K562 (cell line): ENCODE measurements around the gene WDR47. TPM values are rescaled to one million over a fixed set of nuclear protein-coding genes. Genes with fewer than 3 reads are reported as not detected.
"Not testable (repeated sequence)": the region's sequence is repeated elsewhere in the genome, so short reads cannot be mapped to it uniquely, and the experiment has no call there.

ENCODE experiments used
- ATAC-seq: fragments of 200-7000 bp; cut with Tn5 transposase; 3 replicates; pipeline ENCODE4 v1.9.1; 2020; ENCODE audit warnings: moderate library complexity
- BruUV-seq: library from RNA; stranded (reverse); fragments of 400-500 nt; replicated peaks from 2 replicates; lab custom pipeline; 2021; lab: Mats Ljungman, UMichigan
- CTCF ChIA-PET: fragments of 300-600 bp; formaldehyde crosslinking; extraction: SDS; loops from one replicate; lab custom pipeline; 2021; ENCODE audit warnings: low intra/inter-chr PET ratio; lab: Yijun Ruan, JAX
- POLR2A ChIA-PET: fragments of 300-600, 350-650 bp; sonication (Branson Sonifier 250); formaldehyde crosslinking; extraction: SDS; loops from one replicate; lab custom pipeline; 2021; ENCODE audit warnings: antibody characterized with exemption, inconsistent platforms; lab: Yijun Ruan, JAX
- DNase-seq, 4 experiments: peaks; one replicate each; pipeline versions ENCODE4 v3.0.0 to v3.0.0-alpha.2; 2011 to 2018; ENCODE audit warnings: low spot score in 3 of 4, mixed read lengths in 3 of 4; ENCODE audit errors: extremely low read depth in 1 of 4
- FAIRE-seq: peaks from 2 replicates; lab custom pipeline; 2011; peaks lifted over from hg19 to GRCh38; lab: Jason Lieb, UNC
- H2AFZ ChIP-seq: 2 replicates; pipeline ENCODE4 v1.6.0; 2011; ENCODE audit warnings: low read depth, low read length, control low read depth, inconsistent platforms
- H3K27ac ChIP-seq: fragments of 200-600 bp; 3 replicates; pipeline ENCODE4 v1.8.0; 2011; ENCODE audit warnings: low read depth, mild to moderate bottlenecking, control low read depth, inconsistent platforms, low read length, moderate library complexity, mixed read lengths; ENCODE audit errors: extremely low read depth
- H3K27me3 ChIP-seq, 2 experiments: fragments of 300-600 bp in 1 of 2; 2 replicates in 1 of 2; 3 replicates in 1 of 2; pipeline versions ENCODE4 v1.6.0 to v1.8.0; 2011; ENCODE audit warnings: inconsistent platforms in 2 of 2, low read length in 2 of 2, mild to moderate bottlenecking in 1 of 2, mixed read lengths in 1 of 2, moderate library complexity in 1 of 2; ENCODE audit not compliant: control insufficient read depth in 2 of 2, insufficient read depth in 2 of 2
- H3K36me3 ChIP-seq: fragments of 300-600 bp; 3 replicates; pipeline ENCODE4 v1.8.0; 2011; ENCODE audit warnings: mild to moderate bottlenecking, low read length, inconsistent platforms; ENCODE audit not compliant: control insufficient read depth, insufficient read depth
- H3K4me1 ChIP-seq, 2 experiments: fragments of 200-600 bp in 1 of 2; replicated peaks in 1 of 2; 2 replicates in 1 of 2; 3 replicates in 1 of 2; pipeline versions ENCODE4 v1.5.1 to v1.8.0; 2011; ENCODE audit warnings: inconsistent platforms in 2 of 2, low read length in 2 of 2, mild to moderate bottlenecking in 1 of 2, mixed read lengths in 1 of 2, moderate library complexity in 1 of 2; ENCODE audit not compliant: control insufficient read depth in 2 of 2, insufficient read depth in 2 of 2
- H3K4me2 ChIP-seq: 2 replicates; pipeline ENCODE4 v1.6.1; 2011; ENCODE audit warnings: low read length, control low read depth, inconsistent platforms, mixed read lengths; ENCODE audit not compliant: insufficient read depth
- H3K4me3 ChIP-seq: fragments of 200-600 bp; sonication (generic), shearing (Covaris generic); 2 replicates; pipeline ENCODE4 v1.5.1; 2016; ENCODE audit warnings: control low read depth, inconsistent platforms
- H3K79me2 ChIP-seq: fragments of 200-600 bp; 3 replicates; pipeline ENCODE4 v1.8.0; 2011; ENCODE audit warnings: low read length, inconsistent platforms; ENCODE audit not compliant: control insufficient read depth, insufficient read depth
- H3K9ac ChIP-seq, 2 experiments: 2 replicates each; pipeline versions ENCODE4 v1.6.0 to v1.6.1; 2011; ENCODE audit warnings: low read depth in 2 of 2, low read length in 2 of 2, control low read depth in 1 of 2, inconsistent platforms in 1 of 2, mild to moderate bottlenecking in 1 of 2, mixed read lengths in 1 of 2; ENCODE audit not compliant: insufficient read depth in 1 of 2
- H3K9me1 ChIP-seq: one replicate; pipeline ENCODE4 v1.6.0; 2011; ENCODE audit warnings: inconsistent platforms, mild to moderate bottlenecking, low read length, moderate library complexity; ENCODE audit not compliant: control insufficient read depth, insufficient read depth
- H3K9me3 ChIP-seq: replicated peaks from 2 replicates; pipeline ENCODE4 v1.5.1; 2011; ENCODE audit warnings: low read depth, low read length, inconsistent platforms; ENCODE audit not compliant: control insufficient read depth, insufficient read depth
- H4K20me1 ChIP-seq: replicated peaks from 2 replicates; pipeline ENCODE4 v1.6.1; 2011; ENCODE audit warnings: low read length, inconsistent platforms, mixed read lengths; ENCODE audit not compliant: control insufficient read depth, insufficient read depth
- SIRT6 ChIP-seq: IDR thresholded peaks from one replicate; pipeline ENCODE4 v1.6.1; 2012; ENCODE audit warnings: low read depth, mild to moderate bottlenecking, control low read depth, inconsistent platforms, low read length, moderate library complexity
- TRIM24 ChIP-seq, 2 experiments: fragments of 450-650 bp; IDR thresholded peaks; 2 replicates each; pipeline ENCODE4 v1.6.1; 2016
- WGBS: fragments of 100-300 bp; shearing (Covaris generic); methylation state at CpG from one replicate; pipeline ENCODE4 v1.1.6; 2016; ENCODE audit warnings: low coverage, mixed read lengths; ENCODE audit not compliant: insufficient coverage; ENCODE audit errors: missing lambda C conversion rate; 5-methylcytosine and 5-hydroxymethylcytosine counted together
- in situ Hi-C: fragments of 300-500 bp; cut with MboI; formaldehyde crosslinking; loops from 4 replicates; pipeline ENCODE4 v1.15.0; 2018; ENCODE audit warnings: inconsistent platforms, mixed read lengths
- intact Hi-C: fragments of 100-400 bp; cut with micrococcal nuclease; formaldehyde crosslinking; loops from 2 replicates; pipeline ENCODE4 v1.14.2; 2022
- polyA plus RNA-seq, 8 experiments: library from polyadenylated mRNA; depleted of rRNA in 4 of 8; stranded (reverse) in 5 of 8; unstranded in 3 of 8; fragments of >200 nt; fragmentation: Nextera tagmentation in 2 of 8; fragmentation: Illumina TruSeq in 1 of 8; extraction: Ambion mirVana in 2 of 8; extraction: Trizol in 1 of 8; gene quantifications; 2 replicates each; pipeline versions ENCODE4 v1.2.1 to v1.2.3, GENCODE V29; 2011 to 2014; ENCODE audit warnings: inconsistent platforms in 1 of 8, missing spikeins in 1 of 8
- total RNA-seq, 7 experiments: library from RNA; depleted of rRNA in 6 of 7; stranded (reverse); fragments of >200 nt in 6 of 7; fragmentation: Illumina TruSeq in 2 of 7; extraction: Trizol in 2 of 7; gene quantifications; 2 replicates each; pipeline versions ENCODE4 v1.2.1 to v1.2.3, GENCODE V29; 2011 to 2021; ENCODE audit warnings: low replicate concordance in 1 of 7
- TF ChIP-seq, protein P1 (sequence below): sonication (generic); formaldehyde crosslinking; IDR thresholded peaks from 2 replicates; pipeline ENCODE4 v1.8.0; 2022; ENCODE audit warnings: mild to moderate bottlenecking, missing genetic modification reagents, borderline replicate concordance
- TF ChIP-seq, protein P2 (sequence below): fragments of 250-450 bp; sonication (Bioruptor Pico); IDR thresholded peaks from 2 replicates; pipeline ENCODE4 v1.4.0; 2020; ENCODE audit warnings: mild to moderate bottlenecking, moderate library complexity
- TF ChIP-seq, protein P3 (sequence below): IDR thresholded peaks from 2 replicates; pipeline ENCODE4 v1.6.1; 2011; ENCODE audit not compliant: insufficient read length; ENCODE audit errors: extremely low read depth

Gene WDR47
- total and polyA plus RNA-seq, 9 of the 15 experiments (the other 6 are each of a cell fraction or from before 2014, with no cell fraction given): 1.3 to 10.1 (median 4.9) TPM

DNA sequence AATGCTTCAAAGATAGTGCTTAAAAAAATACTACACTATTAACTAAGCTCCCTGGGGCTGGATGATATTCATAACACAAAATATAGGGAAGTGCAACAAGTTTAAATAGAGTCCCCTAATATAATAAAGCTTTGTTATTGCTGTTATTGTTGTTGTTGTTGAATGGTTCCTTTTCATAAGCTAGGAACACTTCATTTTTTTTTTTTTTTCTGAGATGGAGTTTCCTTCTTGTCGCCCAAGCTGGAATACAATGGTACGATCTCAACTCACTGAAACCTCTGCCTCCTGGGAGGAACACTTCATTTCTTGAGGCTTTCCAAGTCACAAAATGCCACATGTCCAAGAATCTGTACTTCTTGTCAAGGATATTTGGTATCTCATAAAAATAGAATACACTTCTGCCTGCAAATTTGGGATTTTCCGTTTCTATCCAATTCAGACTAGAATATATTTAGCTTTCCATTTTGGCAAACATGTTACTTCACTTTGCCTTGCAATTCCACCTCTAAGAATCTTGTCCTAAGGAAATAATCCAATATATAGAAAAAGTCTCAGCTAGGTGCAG is 21.1 kb downstream of the WDR47 start:
- DNase-seq (no peak), FAIRE-seq (no peak), ATAC-seq (no peak)
- ChIA-PET POLR2A (interaction anchor here (0.7 to 1.8 kb wide), 4 partner anchors 9 to 129 kb away, joined by 3 to 6 read pairs (median 4); no protein-coding TSS in a partner anchor), CTCF (no interaction called here)
- Histone ChIP-seq H4K20me1 (no peaks in the 10 kb centered on the region), H3K36me3 (no peaks in the 10 kb centered on the region; the same call in none of the 3 replicates), H3K27ac (no peak overlapping the region), H3K4me2 (no peak overlapping the region), H3K79me2 (no peaks in the 10 kb centered on the region), H2AFZ (no peak overlapping the region), H3K4me1 (no peaks in the 10 kb centered on the region; a peak in 1 of 5 replicates), H3K27me3 (no peaks in the 10 kb centered on the region), H3K9me1 (no peaks in the 10 kb centered on the region), H3K9ac (no peak overlapping the region), H3K4me3 (no peak overlapping the region), H3K9me3 (no peaks in the 10 kb centered on the region)
- in situ Hi-C loops (no loop called here), intact Hi-C loops (no loop called here)
- 92% methylated on average over 3 of the region's 3 CpGs for WGBS
- TF ChIP-seq, protein P1, sequence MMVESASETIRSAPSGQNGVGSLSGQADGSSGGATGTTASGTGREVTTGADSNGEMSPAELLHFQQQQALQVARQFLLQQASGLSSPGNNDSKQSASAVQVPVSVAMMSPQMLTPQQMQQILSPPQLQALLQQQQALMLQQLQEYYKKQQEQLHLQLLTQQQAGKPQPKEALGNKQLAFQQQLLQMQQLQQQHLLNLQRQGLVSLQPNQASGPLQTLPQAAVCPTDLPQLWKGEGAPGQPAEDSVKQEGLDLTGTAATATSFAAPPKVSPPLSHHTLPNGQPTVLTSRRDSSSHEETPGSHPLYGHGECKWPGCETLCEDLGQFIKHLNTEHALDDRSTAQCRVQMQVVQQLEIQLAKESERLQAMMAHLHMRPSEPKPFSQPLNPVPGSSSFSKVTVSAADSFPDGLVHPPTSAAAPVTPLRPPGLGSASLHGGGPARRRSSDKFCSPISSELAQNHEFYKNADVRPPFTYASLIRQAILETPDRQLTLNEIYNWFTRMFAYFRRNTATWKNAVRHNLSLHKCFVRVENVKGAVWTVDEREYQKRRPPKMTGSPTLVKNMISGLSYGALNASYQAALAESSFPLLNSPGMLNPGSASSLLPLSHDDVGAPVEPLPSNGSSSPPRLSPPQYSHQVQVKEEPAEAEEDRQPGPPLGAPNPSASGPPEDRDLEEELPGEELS (CRISPR knock-in tag): no peak
- TF ChIP-seq, protein P2, sequence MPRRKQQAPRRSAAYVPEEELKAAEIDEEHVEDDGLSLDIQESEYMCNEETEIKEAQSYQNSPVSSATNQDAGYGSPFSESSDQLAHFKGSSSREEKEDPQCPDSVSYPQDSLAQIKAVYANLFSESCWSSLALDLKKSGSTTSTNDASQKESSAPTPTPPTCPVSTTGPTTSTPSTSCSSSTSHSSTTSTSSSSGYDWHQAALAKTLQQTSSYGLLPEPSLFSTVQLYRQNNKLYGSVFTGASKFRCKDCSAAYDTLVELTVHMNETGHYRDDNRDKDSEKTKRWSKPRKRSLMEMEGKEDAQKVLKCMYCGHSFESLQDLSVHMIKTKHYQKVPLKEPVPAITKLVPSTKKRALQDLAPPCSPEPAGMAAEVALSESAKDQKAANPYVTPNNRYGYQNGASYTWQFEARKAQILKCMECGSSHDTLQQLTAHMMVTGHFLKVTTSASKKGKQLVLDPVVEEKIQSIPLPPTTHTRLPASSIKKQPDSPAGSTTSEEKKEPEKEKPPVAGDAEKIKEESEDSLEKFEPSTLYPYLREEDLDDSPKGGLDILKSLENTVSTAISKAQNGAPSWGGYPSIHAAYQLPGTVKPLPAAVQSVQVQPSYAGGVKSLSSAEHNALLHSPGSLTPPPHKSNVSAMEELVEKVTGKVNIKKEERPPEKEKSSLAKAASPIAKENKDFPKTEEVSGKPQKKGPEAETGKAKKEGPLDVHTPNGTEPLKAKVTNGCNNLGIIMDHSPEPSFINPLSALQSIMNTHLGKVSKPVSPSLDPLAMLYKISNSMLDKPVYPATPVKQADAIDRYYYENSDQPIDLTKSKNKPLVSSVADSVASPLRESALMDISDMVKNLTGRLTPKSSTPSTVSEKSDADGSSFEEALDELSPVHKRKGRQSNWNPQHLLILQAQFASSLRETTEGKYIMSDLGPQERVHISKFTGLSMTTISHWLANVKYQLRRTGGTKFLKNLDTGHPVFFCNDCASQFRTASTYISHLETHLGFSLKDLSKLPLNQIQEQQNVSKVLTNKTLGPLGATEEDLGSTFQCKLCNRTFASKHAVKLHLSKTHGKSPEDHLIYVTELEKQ (CRISPR knock-in tag): no peak
- no peak for TF ChIP-seq TRIM24 (IDR thresholded peaks at IDR 0.05)
- TF ChIP-seq, protein P3, sequence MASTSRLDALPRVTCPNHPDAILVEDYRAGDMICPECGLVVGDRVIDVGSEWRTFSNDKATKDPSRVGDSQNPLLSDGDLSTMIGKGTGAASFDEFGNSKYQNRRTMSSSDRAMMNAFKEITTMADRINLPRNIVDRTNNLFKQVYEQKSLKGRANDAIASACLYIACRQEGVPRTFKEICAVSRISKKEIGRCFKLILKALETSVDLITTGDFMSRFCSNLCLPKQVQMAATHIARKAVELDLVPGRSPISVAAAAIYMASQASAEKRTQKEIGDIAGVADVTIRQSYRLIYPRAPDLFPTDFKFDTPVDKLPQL: no peak
- TF ChIP-seq SIRT6: no peak
- no TSS peak for BruUV-seq

DNA sequence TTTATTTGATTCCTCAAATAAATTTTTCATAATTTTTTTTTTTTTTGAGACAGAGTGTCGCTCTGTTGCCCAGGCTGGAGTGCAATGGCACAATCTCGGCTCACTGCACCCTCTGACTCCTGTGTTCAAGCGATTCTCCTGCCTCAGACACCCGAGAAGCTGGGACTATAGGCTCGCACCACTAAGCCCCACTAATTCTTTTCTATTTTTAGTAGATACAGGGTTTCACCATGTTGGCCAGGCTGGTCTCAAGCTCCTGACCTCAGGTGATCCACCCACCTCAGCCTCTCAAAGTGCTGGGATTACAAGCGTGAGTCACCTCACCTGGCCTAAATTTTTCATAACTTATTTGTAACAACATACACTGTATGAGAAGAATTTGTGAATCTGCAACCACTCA is 24.2 kb downstream of the WDR47 start:
- CTCF ChIA-PET: interaction anchor here (0.6 kb wide), 1 partner anchor 124 kb away, joined by 3 read pairs; no protein-coding TSS in a partner anchor
- H3K9me3 ChIP-seq, H3K27ac ChIP-seq, H3K4me2 ChIP-seq, ATAC-seq, H4K20me1 ChIP-seq, BruUV-seq, H3K36me3 ChIP-seq, FAIRE-seq, in situ Hi-C loops, intact Hi-C loops, H3K4me3 ChIP-seq, POLR2A ChIA-PET, H3K79me2 ChIP-seq, H2AFZ ChIP-seq, H3K9ac ChIP-seq, H3K9me1 ChIP-seq, H3K4me1 ChIP-seq, DNase-seq, H3K27me3 ChIP-seq: not testable (repeated sequence)
- 83% methylated on average over 6 of the region's 6 CpGs for WGBS
